HepG2 (cell line): ENCODE measurements around the gene EIF5A. TPM values are rescaled to one million over a fixed set of nuclear protein-coding genes. Genes with fewer than 3 reads are reported as not detected.
A peak's percentile ranks its signal among the peaks of the same experiment; 100 is the strongest.

Experiments used
- BORCS8-MEF2B ChIP-seq: sonication (generic); formaldehyde crosslinking; IDR thresholded peaks from 2 replicates; pipeline ENCODE4 v1.8.0; 2022; ENCODE audit warnings: mild to moderate bottlenecking, missing genetic modification reagents
- CHCHD3 ChIP-seq: sonication (generic); formaldehyde crosslinking; IDR thresholded peaks from 2 replicates; pipeline ENCODE4 v1.8.0; 2022; ENCODE audit warnings: mild to moderate bottlenecking, missing genetic modification reagents, moderate library complexity
- ELF4 ChIP-seq: sonication (generic); formaldehyde crosslinking; IDR thresholded peaks from 2 replicates; pipeline ENCODE4 v1.5.0; 2020; ENCODE audit warnings: missing genetic modification reagents, mild to moderate bottlenecking, moderate library complexity, borderline replicate concordance
- JDP2 ChIP-seq: sonication (generic); formaldehyde crosslinking; IDR thresholded peaks from 2 replicates; pipeline ENCODE4 v1.8.1; 2022; ENCODE audit warnings: missing genetic modification reagents, borderline replicate concordance
- KAT2B ChIP-seq: fragments of 150-350 bp; IDR thresholded peaks from 2 replicates; pipeline ENCODE4 v1.6.1; 2014; ENCODE audit warnings: low read depth, low read length, borderline replicate concordance
- KDM3A ChIP-seq: IDR thresholded peaks from 2 replicates; pipeline ENCODE4 v1.6.1; 2018; ENCODE audit warnings: low read depth, missing compliant biosample characterization
- KDM5B ChIP-seq: sonication (generic); formaldehyde crosslinking; IDR thresholded peaks from 2 replicates; pipeline ENCODE4 v1.4.0; 2020; ENCODE audit warnings: missing genetic modification reagents, mild to moderate bottlenecking, borderline replicate concordance
- KLF6 ChIP-seq: IDR thresholded peaks from 2 replicates; pipeline ENCODE4 v1.8.0; 2016; ENCODE audit warnings: missing biosample characterization, missing genetic modification reagents
- NFE2L2 ChIP-seq: fragments of 150-350 bp; IDR thresholded peaks from 2 replicates; pipeline ENCODE4 v1.6.1; 2014; ENCODE audit warnings: low read length
- NFYC ChIP-seq: IDR thresholded peaks from 2 replicates; pipeline ENCODE4 v1.6.1; 2016; ENCODE audit warnings: missing genetic modification reagents, missing compliant biosample characterization
- POLR2A ChIP-seq, 2 experiments: IDR thresholded peaks; 2 replicates each; pipeline ENCODE4 v1.6.1; 2011; ENCODE audit warnings: low read depth in 2 of 2, low read length in 2 of 2, mild to moderate bottlenecking in 1 of 2, moderate library complexity in 1 of 2; ENCODE audit not compliant: insufficient read depth in 1 of 2
- SAP130 ChIP-seq: IDR thresholded peaks from 2 replicates; pipeline ENCODE4 v1.6.1; 2016; ENCODE audit warnings: low read depth
- SP2 ChIP-seq: sonication (generic); formaldehyde crosslinking; IDR thresholded peaks from 2 replicates; pipeline ENCODE4 v1.5.1; 2020; ENCODE audit warnings: mild to moderate bottlenecking, missing genetic modification reagents
- ZNF180 ChIP-seq: sonication (generic); formaldehyde crosslinking; IDR thresholded peaks from 2 replicates; pipeline ENCODE4 v1.4.0; 2020; ENCODE audit warnings: low read depth, missing genetic modification reagents, borderline replicate concordance
- ZNF333 ChIP-seq: sonication (generic); formaldehyde crosslinking; IDR thresholded peaks from 2 replicates; pipeline ENCODE4 v1.4.0; 2020; ENCODE audit warnings: mild to moderate bottlenecking, missing genetic modification reagents, borderline replicate concordance
- ZNF431 ChIP-seq: sonication (generic); formaldehyde crosslinking; IDR thresholded peaks from 2 replicates; pipeline ENCODE4 v1.9.0; 2022; ENCODE audit warnings: missing genetic modification reagents, low read depth, mild to moderate bottlenecking, borderline replicate concordance
- ZNF670 ChIP-seq: sonication (generic); formaldehyde crosslinking; IDR thresholded peaks from 2 replicates; pipeline ENCODE4 v1.8.0; 2022; ENCODE audit warnings: mild to moderate bottlenecking, missing genetic modification reagents, borderline replicate concordance
- ZNF709 ChIP-seq: sonication (generic); formaldehyde crosslinking; IDR thresholded peaks from 2 replicates; pipeline ENCODE4 v1.5.0; 2020; ENCODE audit warnings: mild to moderate bottlenecking, missing genetic modification reagents
- ZNF850 ChIP-seq: sonication (generic); formaldehyde crosslinking; conservative IDR thresholded peaks from 2 replicates; pipeline ENCODE4 v1.9.0; 2021; ENCODE audit warnings: mild to moderate bottlenecking, missing genetic modification reagents
- ZSCAN22 ChIP-seq: sonication (generic); formaldehyde crosslinking; IDR thresholded peaks from 2 replicates; pipeline ENCODE4 v1.4.0; 2020; ENCODE audit warnings: mild to moderate bottlenecking, missing genetic modification reagents
- ZSCAN31 ChIP-seq: sonication (generic); formaldehyde crosslinking; IDR thresholded peaks from 2 replicates; pipeline ENCODE4 v1.5.0; 2020; ENCODE audit warnings: low read depth, mild to moderate bottlenecking, missing genetic modification reagents
- polyA plus RNA-seq, 8 experiments: library from polyadenylated mRNA; depleted of rRNA in 3 of 8; stranded (reverse) in 7 of 8; unstranded in 1 of 8; fragments of >200 nt; fragmentation: Illumina TruSeq in 4 of 8; extraction: Trizol in 4 of 8; gene quantifications; 2 replicates each; pipeline versions ENCODE4 v1.2.1 to v1.2.3, GENCODE V29; 2011 to 2016; ENCODE audit warnings: low read depth in 4 of 8, missing spikeins in 1 of 8, mixed read lengths in 1 of 8; ENCODE audit not compliant: insufficient read depth in 1 of 8
- total RNA-seq, 5 experiments: library from RNA; depleted of rRNA; stranded (reverse); fragments of >200 nt; fragmentation: Illumina TruSeq; extraction: Trizol; gene quantifications; 2 replicates each; pipeline ENCODE4 v1.2.3, GENCODE V29; 2016; ENCODE audit warnings: low read depth in 1 of 5
- TF ChIP-seq, protein P1 (sequence below): sonication (generic); formaldehyde crosslinking; IDR thresholded peaks from 2 replicates; pipeline ENCODE4 v1.8.0; 2022; ENCODE audit warnings: mild to moderate bottlenecking, missing genetic modification reagents, borderline replicate concordance
- TF ChIP-seq, protein P2 (sequence below): sonication (generic); formaldehyde crosslinking; IDR thresholded peaks from 2 replicates; pipeline ENCODE4 v1.5.1; 2020; ENCODE audit warnings: missing genetic modification reagents, mild to moderate bottlenecking, borderline replicate concordance
- TF ChIP-seq, protein P3 (sequence below): sonication (generic); formaldehyde crosslinking; IDR thresholded peaks from 2 replicates; pipeline ENCODE4 v1.5.1; 2020; ENCODE audit warnings: missing genetic modification reagents, mild to moderate bottlenecking, borderline replicate concordance
- TF ChIP-seq, protein P4 (sequence below): sonication (generic); formaldehyde crosslinking; IDR thresholded peaks from 2 replicates; pipeline ENCODE4 v1.8.0; 2022; ENCODE audit warnings: mild to moderate bottlenecking, missing genetic modification reagents

Gene EIF5A
- total and polyA plus RNA-seq, 2 of the 13 experiments (the other 11 are each of a cell fraction or from before 2014, with no cell fraction given) = 319 to 337 TPM

DNA sequence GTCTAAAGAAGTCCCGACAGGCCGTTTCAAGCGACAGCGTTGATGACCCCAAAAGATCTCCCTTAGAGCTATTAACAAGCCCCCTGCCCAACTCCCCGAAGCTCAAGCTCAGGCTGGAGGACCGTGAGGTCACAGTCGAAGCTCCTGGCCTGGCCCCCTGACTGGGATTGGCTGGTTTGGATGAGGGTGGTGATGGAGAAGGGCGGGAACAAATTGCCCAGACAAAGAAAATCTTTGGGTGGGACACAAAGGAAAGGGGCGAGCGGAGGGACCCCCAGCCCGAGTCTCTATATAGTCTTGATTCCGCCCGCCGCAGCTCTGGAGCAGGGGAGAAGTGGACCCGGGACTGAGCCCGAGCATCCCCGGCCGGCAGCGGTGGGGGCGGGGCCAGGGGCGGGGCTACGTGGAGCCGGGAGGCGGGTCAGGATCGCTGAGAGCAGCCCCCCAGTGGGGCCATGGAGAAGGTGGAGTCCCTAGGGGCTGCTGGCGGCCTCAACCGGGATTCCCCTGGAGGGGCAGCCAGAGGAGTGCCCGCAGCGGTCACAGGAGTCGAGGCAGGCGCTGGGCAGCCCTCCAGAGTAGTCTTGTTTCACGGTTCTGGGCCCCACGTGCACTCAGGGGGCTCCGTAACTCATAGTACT is 22.7 kb downstream of the EIF5A start (continued):
- TF ChIP-seq SP2 (no peak), ZNF670 (CRISPR knock-in tag) (0 out of 2 replicates have a peak, but pooled peaks have one; percentile 40), NFE2L2 (no peak), ZNF180 (CRISPR knock-in tag) (no peak), KDM3A (CRISPR knock-in tag) (no peak), ELF4 (CRISPR knock-in tag) (no peak), ZNF431 (CRISPR knock-in tag) (no peak), ZSCAN22 (no peak), KDM5B (CRISPR knock-in tag) (no peak), ZNF850 (CRISPR knock-in tag) (no peak), ZSCAN31 (CRISPR knock-in tag) (no peak), ZNF333 (CRISPR knock-in tag) (no peak), ZNF709 (CRISPR knock-in tag) (peak; percentile 46; the same call in 1 of the 2 replicates), SAP130 (CRISPR knock-in tag) (no peak), KLF6 (CRISPR knock-in tag) (no peak), POLR2A (IDR thresholded peaks at IDR 0.05; ENCODE audit: insufficient read depth in 1 of 2, low read depth in 2 of 2, low read length in 2 of 2) (peak in 1 of 2 experiments; percentile 54; a peak in 2 of 4 replicates), BORCS8-MEF2B (0 out of 2 replicates have a peak, but pooled peaks have one; percentile 9), JDP2 (CRISPR knock-in tag) (no peak), KAT2B (no peak), CHCHD3 (CRISPR knock-in tag) (0 out of 2 replicates have a peak, but pooled peaks have one; percentile 37), NFYC (CRISPR knock-in tag) (peak; percentile 48)
- TF ChIP-seq, protein P1, sequence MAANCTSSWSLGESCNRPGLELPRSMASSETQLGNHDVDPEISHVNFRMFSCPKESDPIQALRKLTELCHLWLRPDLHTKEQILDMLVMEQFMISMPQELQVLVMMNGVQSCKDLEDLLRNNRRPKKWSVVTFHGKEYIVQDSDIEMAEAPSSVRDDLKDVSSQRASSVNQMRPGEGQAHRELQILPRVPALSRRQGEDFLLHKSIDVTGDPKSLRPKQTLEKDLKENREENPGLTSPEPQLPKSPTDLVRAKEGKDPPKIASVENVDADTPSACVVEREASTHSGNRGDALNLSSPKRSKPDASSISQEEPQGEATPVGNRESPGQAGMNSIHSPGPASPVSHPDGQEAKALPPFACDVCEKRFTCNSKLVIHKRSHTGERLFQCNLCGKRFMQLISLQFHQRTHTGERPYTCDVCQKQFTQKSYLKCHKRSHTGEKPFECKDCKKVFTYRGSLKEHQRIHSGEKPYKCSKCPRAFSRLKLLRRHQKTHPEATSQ (CRISPR knock-in tag) = no peak
- TF ChIP-seq, protein P2, sequence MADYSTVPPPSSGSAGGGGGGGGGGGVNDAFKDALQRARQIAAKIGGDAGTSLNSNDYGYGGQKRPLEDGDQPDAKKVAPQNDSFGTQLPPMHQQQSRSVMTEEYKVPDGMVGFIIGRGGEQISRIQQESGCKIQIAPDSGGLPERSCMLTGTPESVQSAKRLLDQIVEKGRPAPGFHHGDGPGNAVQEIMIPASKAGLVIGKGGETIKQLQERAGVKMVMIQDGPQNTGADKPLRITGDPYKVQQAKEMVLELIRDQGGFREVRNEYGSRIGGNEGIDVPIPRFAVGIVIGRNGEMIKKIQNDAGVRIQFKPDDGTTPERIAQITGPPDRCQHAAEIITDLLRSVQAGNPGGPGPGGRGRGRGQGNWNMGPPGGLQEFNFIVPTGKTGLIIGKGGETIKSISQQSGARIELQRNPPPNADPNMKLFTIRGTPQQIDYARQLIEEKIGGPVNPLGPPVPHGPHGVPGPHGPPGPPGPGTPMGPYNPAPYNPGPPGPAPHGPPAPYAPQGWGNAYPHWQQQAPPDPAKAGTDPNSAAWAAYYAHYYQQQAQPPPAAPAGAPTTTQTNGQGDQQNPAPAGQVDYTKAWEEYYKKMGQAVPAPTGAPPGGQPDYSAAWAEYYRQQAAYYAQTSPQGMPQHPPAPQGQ (CRISPR knock-in tag) = no peak
- TF ChIP-seq, protein P3, sequence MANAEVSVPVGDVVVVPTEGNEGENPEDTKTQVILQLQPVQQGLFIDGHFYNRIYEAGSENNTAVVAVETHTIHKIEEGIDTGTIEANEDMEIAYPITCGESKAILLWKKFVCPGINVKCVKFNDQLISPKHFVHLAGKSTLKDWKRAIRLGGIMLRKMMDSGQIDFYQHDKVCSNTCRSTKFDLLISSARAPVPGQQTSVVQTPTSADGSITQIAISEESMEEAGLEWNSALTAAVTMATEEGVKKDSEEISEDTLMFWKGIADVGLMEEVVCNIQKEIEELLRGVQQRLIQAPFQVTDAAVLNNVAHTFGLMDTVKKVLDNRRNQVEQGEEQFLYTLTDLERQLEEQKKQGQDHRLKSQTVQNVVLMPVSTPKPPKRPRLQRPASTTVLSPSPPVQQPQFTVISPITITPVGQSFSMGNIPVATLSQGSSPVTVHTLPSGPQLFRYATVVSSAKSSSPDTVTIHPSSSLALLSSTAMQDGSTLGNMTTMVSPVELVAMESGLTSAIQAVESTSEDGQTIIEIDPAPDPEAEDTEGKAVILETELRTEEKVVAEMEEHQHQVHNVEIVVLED (CRISPR knock-in tag) = no peak
- TF ChIP-seq, protein P4, sequence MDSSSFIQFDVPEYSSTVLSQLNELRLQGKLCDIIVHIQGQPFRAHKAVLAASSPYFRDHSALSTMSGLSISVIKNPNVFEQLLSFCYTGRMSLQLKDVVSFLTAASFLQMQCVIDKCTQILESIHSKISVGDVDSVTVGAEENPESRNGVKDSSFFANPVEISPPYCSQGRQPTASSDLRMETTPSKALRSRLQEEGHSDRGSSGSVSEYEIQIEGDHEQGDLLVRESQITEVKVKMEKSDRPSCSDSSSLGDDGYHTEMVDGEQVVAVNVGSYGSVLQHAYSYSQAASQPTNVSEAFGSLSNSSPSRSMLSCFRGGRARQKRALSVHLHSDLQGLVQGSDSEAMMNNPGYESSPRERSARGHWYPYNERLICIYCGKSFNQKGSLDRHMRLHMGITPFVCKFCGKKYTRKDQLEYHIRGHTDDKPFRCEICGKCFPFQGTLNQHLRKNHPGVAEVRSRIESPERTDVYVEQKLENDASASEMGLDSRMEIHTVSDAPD (CRISPR knock-in tag) = 0 out of 2 replicates have a peak, but pooled peaks have one; percentile 18
